OCI-LY3 (cell line): ENCODE measurements around the gene DNAH5.

Experiments
- H2AFZ ChIP-seq: fragments of 200-600, 300-600 bp; shearing (Covaris generic); 2 replicates; pipeline ENCODE4 v1.6.0; 2014; ENCODE audit warnings: antibody characterized with exemption, low read depth, low read length
- H3K27ac ChIP-seq: fragments of 200-600, 300-600 bp; sonication (generic); 2 replicates; pipeline ENCODE4 v1.5.1; 2014; ENCODE audit warnings: mild to moderate bottlenecking, low read length, moderate library complexity, mixed read lengths
- H3K27me3 ChIP-seq: fragments of 200-600, 300-600 bp; sonication (generic); 2 replicates; pipeline ENCODE4 v1.6.1; 2014; ENCODE audit warnings: low read depth, low read length, mixed read lengths
- H3K36me3 ChIP-seq: fragments of 200-600, 300-600 bp; sonication (generic); replicated peaks from 2 replicates; pipeline ENCODE3; 2014; ENCODE audit warnings: low read depth, low read length, mixed read lengths
- H3K4me1 ChIP-seq: fragments of 300-600, 200-600 bp; sonication (generic); 2 replicates; pipeline ENCODE4 v1.6.1; 2014; ENCODE audit warnings: low read length, mixed read lengths
- H3K4me2 ChIP-seq: fragments of 200-600, 300-600 bp; sonication (generic); 2 replicates; pipeline ENCODE4 v1.6.1; 2014; ENCODE audit warnings: low read length, mixed read lengths
- H3K4me3 ChIP-seq: fragments of 300-600, 200-600 bp; sonication (generic); 2 replicates; pipeline ENCODE4 v1.5.1; 2014; ENCODE audit warnings: antibody characterized with exemption, mild to moderate bottlenecking, low read length, moderate library complexity
- H3K79me2 ChIP-seq: fragments of 300-600, 200-600 bp; shearing (Covaris generic); 2 replicates; pipeline ENCODE4 v1.6.1; 2014; ENCODE audit warnings: mild to moderate bottlenecking, low read length, mixed read lengths
- H3K9ac ChIP-seq: fragments of 300-600, 200-600 bp; shearing (Covaris generic); 2 replicates; pipeline ENCODE4 v1.6.0; 2014; ENCODE audit warnings: mild to moderate bottlenecking, low read length, moderate library complexity
- H3K9me3 ChIP-seq: fragments of 200-600, 300-600 bp; shearing (Covaris generic); 2 replicates; pipeline ENCODE4 v1.6.1; 2014; ENCODE audit warnings: low read length, mixed read lengths; ENCODE audit not compliant: insufficient read depth
- H4K20me1 ChIP-seq: fragments of 200-600, 300-600 bp; sonication (generic); 2 replicates; pipeline ENCODE4 v1.6.1; 2016; ENCODE audit warnings: low read length, mixed read lengths; ENCODE audit not compliant: insufficient read depth
- CTCF ChIP-seq: fragments of 200-600, 300-600 bp; sonication (generic); IDR thresholded peaks from 2 replicates; pipeline ENCODE4 v1.5.1; 2014; ENCODE audit warnings: antibody characterized with exemption, low read length, low read depth
- EZH2phosphoT487 ChIP-seq: fragments of 200-600 bp; shearing (Covaris generic); IDR thresholded peaks from 2 replicates; pipeline ENCODE4 v1.6.1; 2018; ENCODE audit warnings: antibody characterized with exemption, mixed run types, low read depth

Gene DNAH5

GRCh38 chr5:13649656-13650055 lies 294.8 kb downstream of the DNAH5 start:
- H3K4me3 ChIP-seq: no peak overlapping the region
- H3K4me1 ChIP-seq: no peaks in the 10 kb centered on the region
- no peaks in the 10 kb centered on the region for H4K20me1 ChIP-seq
- H2AFZ ChIP-seq: no peak overlapping the region
- TF ChIP-seq EZH2phosphoT487 (no peak), CTCF (no peak)
- no peak overlapping the region for H3K4me2 ChIP-seq
- H3K36me3 ChIP-seq: no peaks in the 10 kb centered on the region
- no peaks in the 10 kb centered on the region for H3K27me3 ChIP-seq
- H3K9me3 ChIP-seq: no peaks in the 10 kb centered on the region
- H3K27ac ChIP-seq: no peak overlapping the region
- no peaks in the 10 kb centered on the region for H3K79me2 ChIP-seq
- no peak overlapping the region for H3K9ac ChIP-seq

GRCh38 chr5:13648822-13649221 lies 295.7 kb downstream of the DNAH5 start:
- Histone ChIP-seq H3K27me3 (no peaks in the 10 kb centered on the region), H3K27ac (no peak overlapping the region), H3K4me2 (no peak overlapping the region), H3K79me2 (no peaks in the 10 kb centered on the region), H3K9me3 (no peaks in the 10 kb centered on the region), H3K36me3 (no peaks in the 10 kb centered on the region), H3K4me3 (no peak overlapping the region), H3K4me1 (no peaks in the 10 kb centered on the region), H2AFZ (no peak overlapping the region), H4K20me1 (no peaks in the 10 kb centered on the region), H3K9ac (no peak overlapping the region)
- TF ChIP-seq CTCF: no peak
- no peak for TF ChIP-seq EZH2phosphoT487

GRCh38 chr5:13643734-13644133 lies 300.8 kb downstream of the DNAH5 start:
- Histone ChIP-seq H3K4me1 (no peaks in the 10 kb centered on the region), H4K20me1 (no peaks in the 10 kb centered on the region), H3K27me3 (no peaks in the 10 kb centered on the region), H3K36me3 (no peaks in the 10 kb centered on the region), H3K4me2 (no peak overlapping the region), H3K27ac (no peak overlapping the region), H2AFZ (no peak overlapping the region), H3K9me3 (no peaks in the 10 kb centered on the region), H3K4me3 (no peak overlapping the region), H3K79me2 (no peaks in the 10 kb centered on the region), H3K9ac (no peak overlapping the region)
- no peak for TF ChIP-seq CTCF
- TF ChIP-seq EZH2phosphoT487: no peak

GRCh38 chr5:13643196-13643595 lies 301.3 kb downstream of the DNAH5 start:
- no peak overlapping the region for H3K27ac ChIP-seq
- H4K20me1 ChIP-seq: no peaks in the 10 kb centered on the region
- no peaks in the 10 kb centered on the region for H3K9me3 ChIP-seq
- no peak overlapping the region for H3K4me3 ChIP-seq
- H3K36me3 ChIP-seq: no peaks in the 10 kb centered on the region
- H2AFZ ChIP-seq: no peak overlapping the region
- H3K79me2 ChIP-seq: no peaks in the 10 kb centered on the region
- H3K4me1 ChIP-seq: no peaks in the 10 kb centered on the region
- no peak for TF ChIP-seq CTCF
- TF ChIP-seq EZH2phosphoT487: no peak
- H3K9ac ChIP-seq: no peak overlapping the region
- H3K4me2 ChIP-seq: no peak overlapping the region
- no peaks in the 10 kb centered on the region for H3K27me3 ChIP-seq
